ENCODE results near the gene AZI2.

GRCh38 chr3:28300345-28300962 lies 48.2 kb downstream of the AZI2 start:
- TF ChIP-seq EZH2 (IDR thresholded peaks at IDR 0.05; ENCODE audit: borderline replicate concordance, low read length): no peak
- no peak for TF ChIP-seq CTCF (IDR thresholded peaks at IDR 0.05; ENCODE audit: low read length)
